NCI-H2081 (cell line): ENCODE measurements around the gene WNT3A.

Source experiments
- DNase-seq, 2 experiments: peaks; one replicate each; lab custom pipeline; 2025; lab: John Stamatoyannopoulos, UW

WNT3A gene

GRCh38 chr1:227999056-227999930 lies 7.5 kb upstream of the WNT3A start:
- DNase-seq, result peak; percentile 61 to 75

- DNase-seq, result no peak
Measured at GRCh38 chr1:228000416-228000815, 6.4 kb upstream of the WNT3A start.

- DNase-seq, result no peak
Measured at GRCh38 chr1:228000836-228001563, 5.8 kb upstream of the WNT3A start.

DNA sequence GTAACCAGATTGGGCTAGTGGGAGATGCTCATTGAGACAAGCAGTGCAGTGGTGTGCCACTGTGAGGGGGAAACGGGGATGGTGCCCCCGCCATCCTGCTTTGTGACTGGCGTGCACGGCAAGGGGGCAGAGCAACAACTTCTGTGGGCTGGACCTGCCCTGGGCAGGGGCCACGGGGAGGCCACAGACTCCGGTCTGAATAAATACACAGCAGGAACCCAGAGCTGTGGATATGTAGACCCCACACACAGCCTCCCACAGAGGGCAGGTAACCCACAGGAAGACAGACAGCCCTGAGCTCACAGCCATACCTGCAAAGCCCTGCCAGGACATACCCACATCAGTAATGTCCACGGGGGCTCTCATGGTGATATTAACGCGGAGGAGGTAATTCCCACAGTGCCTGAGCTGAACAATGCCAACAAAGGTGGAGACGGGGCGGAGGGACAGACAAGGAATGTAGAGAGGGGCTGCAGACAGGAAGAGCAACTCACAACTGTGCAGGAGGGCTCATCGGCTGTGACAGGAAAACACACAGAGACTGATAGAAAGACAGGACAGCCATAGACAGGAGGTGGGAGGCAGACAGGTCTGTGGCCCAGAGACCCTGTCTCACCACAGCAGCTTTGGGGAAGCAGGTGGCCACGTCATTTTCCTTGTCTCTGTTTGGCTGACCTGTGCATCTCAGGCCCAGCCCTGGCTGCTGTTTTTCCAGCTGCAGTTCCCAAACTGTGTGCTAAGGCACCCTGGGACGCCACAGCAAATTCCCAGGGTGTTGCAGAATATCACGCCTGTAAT lies 4.9 kb upstream of the WNT3A start:
- no peak for DNase-seq

DNA sequence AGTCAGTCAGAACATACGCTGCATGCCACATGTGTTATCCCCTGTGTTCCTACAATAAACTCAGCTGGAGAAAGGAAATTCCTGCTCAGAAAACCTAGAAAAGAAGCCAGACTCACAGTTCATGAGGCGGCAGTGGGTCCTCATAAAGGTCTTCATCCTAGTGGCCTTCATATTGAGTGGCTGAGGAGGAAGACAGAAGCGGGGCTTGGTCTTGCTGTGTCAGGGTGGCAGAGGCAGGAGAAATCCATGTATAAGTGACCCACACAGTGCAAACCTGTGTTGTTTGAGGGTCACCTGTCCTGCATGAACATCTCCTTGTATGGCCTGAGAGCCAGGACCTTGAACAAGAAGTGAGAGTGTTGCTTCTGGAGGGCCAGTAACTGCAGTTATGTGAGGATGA lies 4.0 kb upstream of the WNT3A start:
- no peak for DNase-seq

DNA sequence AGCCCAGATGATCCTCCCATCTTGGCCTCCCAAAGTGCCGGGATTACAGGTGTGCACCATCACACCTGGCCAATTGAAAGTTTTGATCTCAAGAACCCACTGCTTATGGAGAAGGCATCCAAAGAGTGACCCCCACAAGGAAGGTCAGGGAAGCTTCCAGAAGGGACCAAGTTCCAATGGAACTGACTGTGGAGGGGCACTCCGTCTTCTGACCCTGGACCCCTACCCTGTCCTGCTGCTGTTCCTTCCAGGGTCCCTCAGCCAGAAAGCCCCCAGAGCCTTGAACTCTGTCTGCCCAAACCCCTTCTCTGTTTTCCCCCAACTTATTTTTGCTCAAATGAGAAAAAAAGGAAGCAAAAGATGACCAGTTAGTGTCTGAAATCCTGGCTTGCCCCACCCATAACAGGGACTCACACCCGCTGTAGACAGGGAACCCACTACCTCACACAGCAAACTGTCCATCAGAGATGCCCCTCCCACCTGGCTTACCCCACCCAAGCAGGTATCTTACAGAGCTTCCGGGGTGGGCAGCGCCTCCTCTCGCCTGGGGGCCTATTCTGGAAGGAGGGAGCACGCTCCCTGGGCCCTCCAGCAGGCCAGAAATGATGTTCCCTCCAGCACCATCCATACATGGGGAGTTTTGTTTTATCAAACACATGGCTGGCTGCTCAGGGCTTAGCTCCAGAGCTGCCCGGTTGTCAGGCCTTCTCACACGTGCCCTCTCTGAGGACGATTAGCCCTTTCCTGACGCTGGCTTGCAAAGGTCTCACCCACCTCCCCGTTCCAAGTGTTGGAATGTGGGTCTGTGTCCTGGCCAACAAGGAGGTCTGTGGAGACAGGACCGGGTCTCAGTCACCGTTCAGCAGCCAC lies 3.1 kb upstream of the WNT3A start:
- DNase-seq, result no peak

DNA sequence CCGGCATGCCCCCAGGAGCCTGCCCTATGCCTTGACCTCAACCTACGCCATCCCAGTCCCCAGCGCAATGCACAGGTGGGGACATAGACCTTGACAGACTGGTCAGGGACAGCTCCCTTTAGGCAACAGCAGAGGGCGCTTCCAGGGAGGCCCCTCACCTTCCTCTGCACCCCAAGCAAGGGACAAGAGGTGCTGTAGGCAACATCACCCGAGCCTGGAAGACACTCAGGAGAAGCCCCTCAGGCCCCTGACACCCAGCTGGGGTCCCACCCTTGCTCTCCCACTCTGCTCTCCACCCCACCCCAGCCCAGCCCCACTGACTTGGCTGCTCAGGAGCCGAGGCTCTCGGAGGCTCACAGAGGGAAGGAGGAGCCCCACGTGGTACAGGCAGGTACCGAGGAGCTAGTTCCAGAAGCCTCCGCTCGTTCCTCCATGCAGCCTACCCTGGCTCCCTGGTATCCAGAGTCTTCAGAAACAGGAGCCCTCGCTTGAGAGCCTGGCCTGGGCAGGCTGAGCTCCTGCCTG lies 2.4 kb upstream of the WNT3A start:
- no peak for DNase-seq

GRCh38 chr1:228004856-228005462 lies 1.8 kb upstream of the WNT3A start:
- no peak for DNase-seq

DNA sequence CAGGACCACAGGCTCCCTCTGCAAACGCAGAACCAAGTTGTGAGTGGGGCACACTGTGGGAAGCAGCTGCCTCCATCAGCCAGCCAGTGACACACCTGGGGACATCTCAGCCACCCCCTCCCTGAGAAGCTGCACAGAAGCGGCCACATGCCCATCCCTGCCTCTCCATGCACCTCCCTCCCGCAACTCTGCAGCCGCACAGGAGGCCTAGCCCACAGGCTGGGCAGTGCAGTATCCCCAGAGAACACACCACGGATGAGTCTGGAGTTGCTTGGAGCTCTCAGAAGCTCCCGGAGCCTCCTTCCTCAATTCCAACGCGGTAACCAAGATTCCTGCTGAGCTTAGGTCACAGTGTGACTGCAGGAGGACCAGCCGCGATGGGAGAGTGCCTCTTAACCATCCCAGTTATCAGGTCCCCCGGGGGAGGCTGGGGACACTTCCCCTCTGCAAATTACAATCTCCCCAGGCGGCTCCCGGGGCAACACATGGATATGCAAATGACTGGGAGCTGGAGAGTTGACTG lies 1.2 kb upstream of the WNT3A start:
- no peak for DNase-seq

DNA sequence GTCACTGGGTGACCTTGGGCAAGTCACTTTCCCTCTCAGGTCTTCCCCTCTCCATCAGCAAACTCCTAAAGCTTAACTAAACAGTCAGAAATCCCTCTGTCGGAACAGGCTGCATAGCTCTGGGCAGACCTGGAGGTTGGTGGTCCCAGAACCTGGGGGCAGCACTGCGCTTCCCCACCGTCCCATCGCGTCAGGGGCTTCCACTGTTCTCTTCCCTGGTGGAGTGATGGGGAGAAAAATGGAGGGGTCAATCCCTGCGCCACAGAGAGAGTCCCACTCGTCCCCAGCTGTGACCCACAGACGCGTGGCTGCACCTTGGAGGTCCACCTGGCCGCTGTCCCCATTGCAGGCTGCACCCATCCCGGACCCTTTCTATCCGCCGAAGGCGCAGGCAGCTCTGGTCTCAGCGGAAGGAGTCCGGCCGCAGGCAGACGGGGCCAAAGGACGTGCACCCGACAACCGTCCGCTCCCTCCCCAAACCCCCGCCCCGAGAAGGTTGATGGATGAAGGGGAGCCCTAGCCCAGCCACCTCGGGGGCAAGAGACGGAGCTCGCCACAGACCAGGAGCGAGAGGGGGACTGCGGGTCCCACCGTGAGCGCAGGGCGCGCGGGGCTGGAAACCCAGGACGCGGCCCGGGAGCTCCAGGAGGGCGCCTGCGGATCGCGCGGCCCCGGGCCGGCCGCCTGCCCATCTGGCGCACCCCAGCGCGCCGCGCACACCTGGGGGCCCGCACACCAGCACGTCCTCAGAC lies 588 bp upstream of the WNT3A start:
- no peak for DNase-seq

- DNase-seq, result no peak
Measured at GRCh38 chr1:228007049-228007800, 427 bp downstream of the WNT3A start.

GRCh38 chr1:228007801-228008341 lies 1.1 kb downstream of the WNT3A start:
- DNase-seq, result no peak

GRCh38 chr1:228008391-228009115 lies 1.8 kb downstream of the WNT3A start:
- no peak for DNase-seq

DNA sequence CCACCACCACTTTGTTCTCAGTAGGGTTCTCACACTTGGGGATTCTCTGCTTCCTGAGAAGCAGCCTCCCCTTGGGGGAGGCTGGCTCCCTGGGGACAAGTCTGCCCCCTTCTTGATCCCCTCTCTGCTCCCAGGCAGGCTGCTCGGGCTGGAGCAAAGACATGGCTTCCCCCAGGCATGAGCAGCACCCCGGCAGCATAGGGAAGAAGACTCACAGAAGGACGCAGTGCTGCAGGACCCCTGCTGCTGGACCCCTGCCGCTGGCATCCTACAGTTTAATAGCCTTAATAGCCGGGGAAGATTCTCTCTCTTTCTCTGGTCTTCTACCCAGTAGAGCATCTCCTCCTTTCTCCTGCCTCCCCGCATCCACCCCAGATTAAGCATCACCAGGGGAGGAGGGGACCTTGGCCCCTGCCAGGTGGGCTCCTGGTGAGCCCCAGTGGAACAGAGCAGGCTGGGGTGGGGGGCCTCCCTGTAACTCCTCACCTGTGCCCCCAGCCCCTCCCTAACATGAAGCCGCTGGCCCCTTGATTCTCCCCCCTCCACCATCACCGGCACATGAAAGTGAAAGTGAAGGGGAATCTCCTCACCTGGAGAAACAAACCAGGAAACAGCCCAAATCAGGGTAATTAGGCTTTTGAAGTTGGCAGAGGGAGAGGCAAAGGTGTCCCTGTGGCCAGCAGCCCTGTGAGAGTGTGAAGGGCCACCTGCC lies 2.5 kb downstream of the WNT3A start:
- DNase-seq, result no peak

GRCh38 chr1:228009828-228010775 lies 3.3 kb downstream of the WNT3A start:
- DNase-seq, result no peak

DNA sequence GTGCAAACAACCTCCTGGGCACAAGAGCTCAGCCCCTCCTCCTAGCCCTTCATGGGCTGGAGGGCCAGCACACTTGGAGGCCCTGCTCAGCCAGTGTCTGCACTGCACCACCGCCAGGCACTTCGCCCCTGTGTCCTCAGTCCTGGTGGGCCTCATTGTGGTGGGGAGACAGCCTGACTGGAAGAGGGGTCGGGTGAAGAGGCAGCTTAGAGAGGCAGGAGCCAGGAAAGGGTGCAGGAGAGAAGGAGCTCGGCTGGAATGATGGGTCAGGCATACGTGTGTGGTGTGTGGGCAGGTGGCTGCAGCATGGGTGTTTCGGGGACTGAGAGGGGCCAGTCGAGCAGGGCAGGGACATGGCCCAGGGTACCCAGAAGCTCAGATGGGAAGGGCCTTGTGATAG lies 4.1 kb downstream of the WNT3A start:
- DNase-seq, result no peak
